IMR-90 (cell line): ENCODE results near the gene VEZT. TPM values are rescaled to one million over a fixed set of nuclear protein-coding genes. Genes with fewer than 3 reads are reported as not detected.

Experiments used
- ATAC-seq: fragments of 200-7000 bp; cut with Tn5 transposase; 2 replicates; pipeline ENCODE4 v1.9.1; 2020; ENCODE audit warnings: low read depth, mild to moderate bottlenecking, moderate library complexity
- BruUV-seq: library from RNA; stranded (reverse); fragments of 400-500 nt; replicated peaks from 2 replicates; lab custom pipeline; 2021; lab: Mats Ljungman, UMichigan
- CTCF ChIA-PET: fragments of 300-600 bp; formaldehyde crosslinking; extraction: SDS; loops from one replicate; lab custom pipeline; 2021; ENCODE audit warnings: antibody characterized with exemption; lab: Yijun Ruan, JAX
- POLR2A ChIA-PET: fragments of 300-600 bp; sonication (Branson Sonifier 250); formaldehyde crosslinking; loops from one replicate; lab custom pipeline; 2022; ENCODE audit warnings: antibody characterized with exemption; ENCODE audit not compliant: unreplicated experiment; lab: Charles Lee
- DNase-seq: peaks from one replicate; pipeline ENCODE4 v3.0.0; 2013
- H2AFZ ChIP-seq: replicated peaks from 2 replicates; pipeline ENCODE3; 2013; ENCODE audit warnings: low read length, mild to moderate bottlenecking; ENCODE audit not compliant: poor library complexity
- H2AK5ac ChIP-seq: 2 replicates; pipeline ENCODE4 v1.6.1; 2013; ENCODE audit warnings: low read depth, low read length, inconsistent platforms
- H2AK9ac ChIP-seq: replicated peaks from 2 replicates; pipeline ENCODE3; 2013; ENCODE audit warnings: mild to moderate bottlenecking, low read depth, low read length, moderate library complexity; ENCODE audit not compliant: poor library complexity
- H2BK120ac ChIP-seq: 2 replicates; pipeline ENCODE4 v1.6.1; 2013; ENCODE audit warnings: low read depth, low read length, inconsistent platforms
- H2BK15ac ChIP-seq: 3 replicates; pipeline ENCODE4 v1.6.1; 2013; ENCODE audit warnings: low read depth, low read length, inconsistent platforms
- H2BK20ac ChIP-seq: 2 replicates; pipeline ENCODE4 v1.6.1; 2013; ENCODE audit warnings: low read depth, mild to moderate bottlenecking, inconsistent platforms, low read length, moderate library complexity
- H2BK5ac ChIP-seq: 2 replicates; pipeline ENCODE4 v1.6.1; 2013; ENCODE audit warnings: mild to moderate bottlenecking, low read depth, low read length, inconsistent platforms; ENCODE audit not compliant: poor library complexity, severe bottlenecking
- H3K14ac ChIP-seq: replicated peaks from 2 replicates; pipeline ENCODE4 v1.6.1; 2013; ENCODE audit warnings: low read depth, low read length, inconsistent platforms
- H3K18ac ChIP-seq: 2 replicates; pipeline ENCODE4 v1.6.1; 2013; ENCODE audit warnings: low read depth, low read length, control low read depth
- H3K23ac ChIP-seq: 2 replicates; pipeline ENCODE4 v1.6.1; 2013; ENCODE audit warnings: low read depth, low read length, inconsistent platforms
- H3K27ac ChIP-seq: 2 replicates; pipeline ENCODE4 v1.5.1; 2013; ENCODE audit warnings: mild to moderate bottlenecking, control low read depth, low read length; ENCODE audit not compliant: insufficient read depth
- H3K27me3 ChIP-seq: 2 replicates; pipeline ENCODE4 v1.6.1; 2013; ENCODE audit warnings: low read length; ENCODE audit not compliant: control insufficient read depth, insufficient read depth
- H3K36me3 ChIP-seq: 2 replicates; pipeline ENCODE4 v1.6.1; 2013; ENCODE audit warnings: low read length, mixed read lengths; ENCODE audit not compliant: control insufficient read depth, insufficient read depth
- H3K4ac ChIP-seq: 2 replicates; pipeline ENCODE4 v1.6.1; 2013; ENCODE audit warnings: low read depth, low read length, inconsistent platforms
- H3K4me1 ChIP-seq: 2 replicates; pipeline ENCODE4 v1.6.1; 2013; ENCODE audit warnings: low read length, mixed read lengths; ENCODE audit not compliant: control insufficient read depth, insufficient read depth
- H3K4me2 ChIP-seq: 2 replicates; pipeline ENCODE4 v1.6.1; 2013; ENCODE audit warnings: low read depth, mild to moderate bottlenecking, control low read depth, low read length, moderate library complexity
- H3K4me3 ChIP-seq: 2 replicates; pipeline ENCODE4 v1.5.1; 2013; ENCODE audit warnings: low read depth, mild to moderate bottlenecking, control low read depth, low read length, moderate library complexity; ENCODE audit not compliant: insufficient read depth
- H3K56ac ChIP-seq: 2 replicates; pipeline ENCODE4 v1.6.1; 2013; ENCODE audit warnings: low read length, inconsistent platforms; ENCODE audit not compliant: insufficient read depth; ENCODE audit errors: extremely low read depth
- H3K79me1 ChIP-seq, 2 experiments: 2 replicates each; pipeline ENCODE4 v1.6.1; 2013; ENCODE audit warnings: low read length in 2 of 2, inconsistent platforms in 1 of 2, low read depth in 1 of 2
- H3K9ac ChIP-seq: 2 replicates; pipeline ENCODE4 v1.6.1; 2013; ENCODE audit warnings: low read depth, low read length, control low read depth
- H3K9me1 ChIP-seq: 2 replicates; pipeline ENCODE4 v1.6.1; 2013; ENCODE audit warnings: low read length, inconsistent platforms; ENCODE audit not compliant: insufficient read depth
- H3K9me3 ChIP-seq: 2 replicates; pipeline ENCODE4 v1.6.1; 2013; ENCODE audit warnings: low read length; ENCODE audit not compliant: control insufficient read depth, insufficient read depth
- H4K20me1 ChIP-seq: 2 replicates; pipeline ENCODE4 v1.6.1; 2013; ENCODE audit warnings: low read length, inconsistent platforms; ENCODE audit not compliant: insufficient read depth
- H4K5ac ChIP-seq: 2 replicates; pipeline ENCODE4 v1.6.1; 2013; ENCODE audit warnings: mild to moderate bottlenecking, low read depth, low read length, control low read depth
- H4K8ac ChIP-seq, 2 experiments: 2 replicates each; pipeline ENCODE4 v1.6.1; 2013; ENCODE audit warnings: low read depth in 2 of 2, low read length in 2 of 2, control low read depth in 1 of 2, inconsistent platforms in 1 of 2
- H4K91ac ChIP-seq: 2 replicates; pipeline ENCODE4 v1.6.1; 2013; ENCODE audit warnings: low read depth, low read length, inconsistent platforms; ENCODE audit not compliant: insufficient read depth
- CEBPB ChIP-seq: IDR thresholded peaks from 2 replicates; pipeline ENCODE4 v1.6.1; 2012; ENCODE audit warnings: low read depth, low read length, improper control_type of control experiment
- CHD1 ChIP-seq: IDR thresholded peaks from 2 replicates; pipeline ENCODE4 v1.6.1; 2012; ENCODE audit warnings: low read depth, low read length, improper control_type of control experiment
- CTCF ChIP-seq: conservative IDR thresholded peaks from 2 replicates; pipeline ENCODE4 v1.5.1; 2012; ENCODE audit warnings: mild to moderate bottlenecking, low read depth, low read length, improper control_type of control experiment
- ELK1 ChIP-seq: fragments of 150-350 bp; IDR thresholded peaks from 2 replicates; pipeline ENCODE4 v1.6.1; 2016; ENCODE audit warnings: low read depth, mild to moderate bottlenecking, low read length, moderate library complexity, borderline replicate concordance
- MAZ ChIP-seq: IDR thresholded peaks from 2 replicates; pipeline ENCODE4 v1.6.1; 2012; ENCODE audit warnings: low read depth, mild to moderate bottlenecking, low read length, improper control_type of control experiment, moderate library complexity, borderline replicate concordance
- MXI1 ChIP-seq: IDR thresholded peaks from 2 replicates; pipeline ENCODE4 v1.6.1; 2012; ENCODE audit warnings: low read depth, mild to moderate bottlenecking, low read length, moderate library complexity, borderline replicate concordance
- NFE2L2 ChIP-seq: fragments of 150-350 bp; IDR thresholded peaks from 2 replicates; pipeline ENCODE4 v1.6.1; 2016; ENCODE audit warnings: low read depth, mild to moderate bottlenecking, low read length
- POLR2A ChIP-seq: IDR thresholded peaks from 2 replicates; pipeline ENCODE4 v1.6.1; 2012; ENCODE audit warnings: mild to moderate bottlenecking, low read depth, low read length
- RCOR1 ChIP-seq: IDR thresholded peaks from 2 replicates; pipeline ENCODE4 v1.6.1; 2012; ENCODE audit warnings: mild to moderate bottlenecking, low read length, improper control_type of control experiment; ENCODE audit not compliant: insufficient replicate concordance
- USF2 ChIP-seq: fragments of 150-350 bp; IDR thresholded peaks from 2 replicates; pipeline ENCODE4 v1.6.1; 2017; ENCODE audit warnings: mild to moderate bottlenecking, antibody characterized with exemption, low read length, low read depth
- WGBS, 2 experiments: methylation state at CpG; one replicate each; pipeline versions ENCODE4 v1.1.5 to v1.1.7; 2013; ENCODE audit warnings: missing lambda C conversion rate in 2 of 2; ENCODE audit not compliant: insufficient read length in 1 of 2; ENCODE audit errors: extremely low coverage in 2 of 2; 5-methylcytosine and 5-hydroxymethylcytosine counted together
- dilution Hi-C: fragments of 300-500 bp; cut with HindIII; formaldehyde crosslinking; loops from one replicate; pipeline ENCODE4 v1.14.3; 2018; ENCODE audit warnings: low sequenced_read_pairs; ENCODE audit not compliant: unreplicated experiment
- in situ Hi-C: fragments of 300-500 bp; cut with MboI; formaldehyde crosslinking; loops from 3 replicates; pipeline ENCODE4 v1.14.3; 2019; ENCODE audit warnings: low sequenced_read_pairs, inconsistent platforms, mixed read lengths
- intact Hi-C: fragments of 100-400 bp; cut with micrococcal nuclease; formaldehyde crosslinking; loops from 2 replicates; pipeline ENCODE4 v1.10.0; 2022
- polyA plus RNA-seq, 3 experiments: library from polyadenylated mRNA; depleted of rRNA; stranded (reverse); fragments of >200 nt; gene quantifications; 2 replicates each; pipeline ENCODE4 v1.2.3, GENCODE V29; 2012; ENCODE audit warnings: low replicate concordance in 1 of 3
- total RNA-seq: library from RNA; depleted of rRNA; stranded (reverse); fragments of >200 nt; gene quantifications from 2 replicates; pipeline ENCODE4 v1.2.3, GENCODE V29; 2012

The VEZT gene
- total and polyA plus RNA-seq, 2 of the 4 experiments (the other 2 are of a cell fraction): 54.5 to 90.2 TPM

- no peak overlapping the region for H3K4ac ChIP-seq
- no peak overlapping the region for H2BK15ac ChIP-seq
- no peak overlapping the region for H2AFZ ChIP-seq
- in situ Hi-C loops (no loop called here), dilution Hi-C loops (no loop called here), intact Hi-C loops (no loop called here)
- H4K91ac ChIP-seq: no peak overlapping the region
- no peak overlapping the region for H3K4me2 ChIP-seq
- ChIA-PET CTCF (interaction anchor here (1.2 kb wide), 1 partner anchor 12 kb away, joined by 4 read pairs; no protein-coding TSS in a partner anchor), POLR2A (no interaction called here)
- H3K27ac ChIP-seq: no peak overlapping the region
- H3K4me3 ChIP-seq: no peak overlapping the region
- no peak overlapping the region for H4K8ac ChIP-seq
- no peak for TF ChIP-seq CEBPB
- TF ChIP-seq MXI1: no peak
- no peak for TF ChIP-seq POLR2A
- no peak for TF ChIP-seq CHD1
- TF ChIP-seq CTCF: no peak
- no peak for TF ChIP-seq RCOR1
- no peak for TF ChIP-seq NFE2L2
- TF ChIP-seq ELK1: no peak
- no peak for TF ChIP-seq USF2
- TF ChIP-seq MAZ: no peak
- no peaks in the 10 kb centered on the region for H3K9me1 ChIP-seq
- no peak overlapping the region for H2AK5ac ChIP-seq
- no peaks in the 10 kb centered on the region for H3K9me3 ChIP-seq
- no peak overlapping the region for H2AK9ac ChIP-seq
- DNase-seq (no peak), ATAC-seq (no peak)
- H3K36me3 ChIP-seq: no peaks in the 10 kb centered on the region
- no peak overlapping the region for H3K14ac ChIP-seq
- no peak overlapping the region for H3K18ac ChIP-seq
- H2BK120ac ChIP-seq: no peak overlapping the region
- H3K9ac ChIP-seq: no peak overlapping the region
- no peaks in the 10 kb centered on the region for H4K20me1 ChIP-seq
- no peak overlapping the region for H2BK20ac ChIP-seq
- no peak overlapping the region for H2BK5ac ChIP-seq
- no peak overlapping the region for H4K5ac ChIP-seq
- H3K27me3 ChIP-seq: no peaks in the 10 kb centered on the region
- no peak overlapping the region for H3K23ac ChIP-seq
- H3K4me1 ChIP-seq: peaks cover 1% of the 10 kb centered on the region; the same call in 1 of the 2 replicates
- WGBS, 2 experiments: no CpG with 5 or more reads among the region's 3 CpGs
- H3K79me1 ChIP-seq: peaks cover 0 to 4% of the 10 kb centered on the region in 2 experiments; a peak in 2 of 4 replicates
- H3K56ac ChIP-seq: no peak overlapping the region
- BruUV-seq: no TSS peak
Measured at GRCh38 chr12:95193139-95193538, 24.5 kb upstream of the VEZT start.
